NCI-H460 (cell line): Measurements from ENCODE around the gene SLC30A9. TPM values are rescaled to one million over a fixed set of nuclear protein-coding genes. Genes with fewer than 3 reads are reported as not detected.

Experiments
- DNase-seq: peaks from one replicate; pipeline ENCODE4 v3.0.0-alpha.2; 2016; ENCODE audit warnings: low read depth; ENCODE audit errors: extremely low read depth
- total RNA-seq: library from RNA; depleted of rRNA; stranded (reverse); fragments of >200 nt; shearing (Covaris generic); gene quantifications from 2 replicates; pipeline ENCODE4 v1.2.3, GENCODE V29; 2014

SLC30A9 gene
- total RNA-seq, 1 experiment from 2014 or later = 52.6 TPM

GRCh38 chr4:41998019-41998418 lies 7.7 kb downstream of the SLC30A9 start:
- DNase-seq = no peak

- DNase-seq = no peak
Measured at GRCh38 chr4:41999321-41999720, 9.0 kb downstream of the SLC30A9 start.

DNA sequence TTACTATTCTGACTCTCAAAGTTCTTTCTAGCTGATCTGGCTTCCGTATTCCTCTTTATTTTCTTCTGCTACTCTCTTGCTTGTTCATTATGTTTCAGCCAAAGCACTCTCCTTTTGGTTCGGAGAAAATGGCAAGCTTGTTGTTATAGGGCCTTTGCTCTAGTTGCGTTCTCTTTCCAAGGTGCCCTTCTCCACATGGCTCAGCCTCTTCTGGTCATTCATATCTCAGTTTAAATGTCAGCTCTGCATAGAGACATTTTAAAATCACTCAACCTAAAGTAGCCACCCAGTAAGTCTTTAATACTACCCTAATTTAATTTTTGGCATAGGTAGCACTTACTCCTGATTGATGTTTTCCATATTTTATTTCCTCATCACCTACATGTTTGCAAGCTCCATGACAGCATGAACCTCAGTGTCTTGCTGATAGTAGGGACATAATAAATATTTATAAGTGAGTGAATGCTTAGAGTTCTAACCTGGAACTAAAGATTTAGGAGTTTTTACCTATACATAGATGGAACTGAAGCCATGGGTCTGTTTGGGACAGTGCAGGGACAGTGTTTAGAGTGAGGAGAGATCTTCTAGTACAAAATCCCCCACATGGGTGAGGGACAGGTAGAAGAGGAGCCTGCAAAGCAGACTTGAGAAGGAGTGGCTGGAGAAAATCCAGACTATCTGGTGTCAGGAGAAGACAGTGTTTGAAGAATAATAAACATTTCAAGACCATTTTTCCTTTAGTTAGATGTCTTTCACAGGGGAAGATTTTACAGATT lies 17.9 kb downstream of the SLC30A9 start:
- no peak for DNase-seq

DNA sequence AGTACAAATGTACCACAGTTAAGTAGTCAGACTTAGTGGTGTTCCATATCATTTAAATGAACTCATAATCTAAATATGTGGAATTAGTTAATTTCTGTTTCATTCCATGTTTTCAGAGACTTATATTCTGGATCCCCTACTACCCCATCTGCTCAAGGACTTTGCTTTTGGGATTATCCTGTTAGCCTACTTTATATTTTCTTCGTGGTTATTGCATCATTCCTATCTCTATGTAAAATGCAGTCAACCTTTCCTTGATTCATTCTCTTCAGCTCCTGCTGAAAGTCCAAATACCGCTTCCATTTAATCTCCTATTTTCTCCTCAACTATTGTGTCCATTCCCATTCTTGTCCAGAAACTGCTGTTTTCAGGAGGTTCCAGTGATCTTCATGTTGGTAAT lies 25.1 kb downstream of the SLC30A9 start:
- DNase-seq = no peak

DNA sequence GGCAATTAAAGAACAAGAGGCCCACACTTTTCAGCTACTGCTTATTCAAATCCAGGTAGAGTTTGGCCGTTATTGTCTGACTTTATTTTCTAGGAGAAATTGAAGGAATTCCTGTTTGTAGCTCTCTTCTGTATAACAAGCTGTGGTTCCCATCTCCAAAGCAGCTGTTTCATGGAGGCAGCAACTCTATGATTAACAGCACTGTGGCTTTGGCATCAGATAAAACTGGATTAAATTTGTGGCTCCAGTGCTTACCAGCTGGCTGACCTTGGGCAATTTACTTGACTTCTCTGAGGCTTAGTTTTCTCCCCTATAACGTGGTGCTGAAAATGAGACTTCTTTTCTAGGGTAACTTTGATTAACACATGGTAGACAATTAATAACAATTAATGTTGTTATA lies 28.1 kb downstream of the SLC30A9 start:
- no peak for DNase-seq

- DNase-seq = peak; percentile 42
Measured at GRCh38 chr4:42048394-42048793, 58.1 kb downstream of the SLC30A9 start.

DNA sequence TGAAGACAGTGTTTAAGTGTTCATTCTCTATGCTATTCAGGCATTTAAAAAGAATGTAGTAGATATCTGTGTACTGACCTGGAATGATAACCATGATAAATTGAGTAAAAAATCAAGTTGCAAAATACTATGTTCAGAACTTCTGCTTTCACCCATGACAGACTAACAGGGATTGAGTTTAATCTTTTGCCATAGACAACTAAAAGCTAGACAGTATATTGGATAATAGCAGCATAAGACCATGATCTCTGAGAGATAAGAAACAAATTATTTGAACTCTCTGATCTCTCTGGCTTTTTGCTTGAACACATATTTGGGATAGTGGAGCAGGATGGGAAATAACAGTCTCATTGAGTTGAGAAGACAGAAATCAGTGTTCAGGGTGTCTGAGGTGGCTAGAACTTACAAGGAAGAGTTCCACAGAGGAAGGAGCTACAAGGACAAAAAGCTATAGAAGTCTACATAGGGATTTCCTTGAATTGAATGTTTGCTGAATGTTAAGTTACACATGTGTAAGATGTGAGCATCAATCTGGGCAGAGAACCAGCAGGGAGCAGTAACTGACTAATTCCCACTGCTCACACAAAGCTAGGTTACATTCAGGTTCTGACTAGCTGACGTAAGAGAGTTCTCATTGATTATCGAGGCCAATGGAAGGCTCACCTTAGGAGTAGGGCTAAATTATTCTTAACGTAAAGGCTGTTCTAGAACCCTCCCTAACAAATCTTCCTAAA lies 60.4 kb downstream of the SLC30A9 start:
- DNase-seq = no peak

- DNase-seq = no peak
Measured at GRCh38 chr4:42066402-42066801, 76.1 kb downstream of the SLC30A9 start.

DNA sequence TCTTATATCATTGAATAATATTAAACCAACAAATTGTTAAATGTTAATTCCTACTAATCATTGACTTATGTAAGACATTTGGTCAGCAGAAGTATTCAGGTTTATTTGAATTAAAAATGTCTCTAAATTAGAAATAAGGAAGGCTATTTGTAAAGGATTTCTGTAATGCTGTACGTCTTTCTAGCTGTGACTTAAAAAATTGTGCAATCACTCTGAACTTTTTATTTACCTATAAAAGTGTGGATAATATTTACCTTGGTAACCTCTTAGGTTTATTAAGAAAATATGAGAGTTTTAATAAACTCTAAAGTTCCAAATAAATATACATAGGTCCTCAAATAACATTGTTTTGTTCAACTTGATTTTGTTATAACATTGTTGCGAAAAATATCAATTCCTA lies 76.9 kb downstream of the SLC30A9 start:
- DNase-seq = no peak

DNA sequence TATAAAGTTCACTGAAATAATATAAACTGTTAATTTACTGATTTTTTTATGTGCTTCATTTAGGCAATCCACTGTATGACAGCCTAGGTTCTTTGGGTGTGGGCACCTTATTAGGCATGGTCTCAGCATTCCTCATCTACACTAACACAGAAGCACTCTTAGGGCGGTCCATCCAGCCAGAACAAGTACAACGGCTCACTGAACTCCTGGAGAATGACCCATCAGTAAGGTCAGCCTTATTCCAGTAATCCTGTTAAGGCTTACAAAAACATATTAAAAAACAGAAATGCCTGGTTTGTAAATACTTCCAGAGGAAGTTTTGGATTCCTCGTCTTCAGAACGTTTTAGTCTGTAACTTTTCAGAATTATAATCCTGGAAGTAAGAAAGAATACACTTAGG lies 80.1 kb downstream of the SLC30A9 start:
- DNase-seq = no peak

GRCh38 chr4:42074294-42074693 lies 84.0 kb downstream of the SLC30A9 start:
- no peak for DNase-seq

GRCh38 chr4:42078184-42078801 lies 88.0 kb downstream of the SLC30A9 start:
- DNase-seq = no peak

GRCh38 chr4:42080306-42080705 lies 90.0 kb downstream of the SLC30A9 start:
- no peak for DNase-seq

GRCh38 chr4:42083816-42084215 lies 93.5 kb downstream of the SLC30A9 start:
- no peak for DNase-seq

GRCh38 chr4:42088386-42088785 lies 98.1 kb downstream of the SLC30A9 start:
- DNase-seq = no peak

GRCh38 chr4:42101446-42101975 lies 111.2 kb downstream of the SLC30A9 start:
- no peak for DNase-seq

- no peak for DNase-seq
Measured at GRCh38 chr4:42104521-42104920, 114.2 kb downstream of the SLC30A9 start.

DNA sequence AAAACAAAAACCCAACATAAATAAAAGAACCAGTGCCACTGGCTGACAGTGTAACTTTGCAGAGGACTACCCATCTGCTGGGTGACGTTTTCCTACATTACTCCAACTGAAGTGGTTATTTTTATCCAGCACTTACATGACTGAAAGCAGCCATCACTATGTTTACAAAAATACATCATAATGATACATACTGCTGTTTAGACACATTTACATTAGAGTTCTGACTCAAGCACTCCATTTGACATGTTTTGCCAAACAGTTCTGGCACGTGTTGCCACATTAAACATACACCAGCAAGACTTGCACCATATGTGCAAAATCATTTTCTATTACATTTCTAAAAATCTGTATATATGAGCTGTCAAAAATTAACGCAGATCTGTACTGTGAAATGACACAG lies 122.5 kb downstream of the SLC30A9 start:
- DNase-seq = no peak

DNA sequence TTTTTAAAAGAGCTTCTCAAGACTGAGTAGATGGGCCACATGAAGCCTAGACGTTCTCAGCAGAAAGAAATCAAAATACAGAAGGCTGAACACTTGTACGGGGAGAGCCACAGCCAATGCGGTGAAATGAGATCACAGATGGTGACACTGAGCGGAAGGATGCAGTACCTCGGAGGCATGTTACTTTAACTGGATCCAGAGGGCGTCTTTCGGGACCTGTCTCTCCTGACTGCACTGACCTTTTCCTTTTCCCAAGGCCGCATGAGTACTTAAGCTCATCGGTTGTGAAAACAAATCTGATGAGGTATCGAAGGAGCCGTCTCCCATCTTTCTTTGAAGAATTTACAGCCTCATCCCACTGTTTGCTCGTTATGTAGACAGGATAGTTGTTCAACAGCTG lies 129.6 kb downstream of the SLC30A9 start:
- no peak for DNase-seq

GRCh38 chr4:42122237-42122636 lies 131.9 kb downstream of the SLC30A9 start:
- no peak for DNase-seq

DNA sequence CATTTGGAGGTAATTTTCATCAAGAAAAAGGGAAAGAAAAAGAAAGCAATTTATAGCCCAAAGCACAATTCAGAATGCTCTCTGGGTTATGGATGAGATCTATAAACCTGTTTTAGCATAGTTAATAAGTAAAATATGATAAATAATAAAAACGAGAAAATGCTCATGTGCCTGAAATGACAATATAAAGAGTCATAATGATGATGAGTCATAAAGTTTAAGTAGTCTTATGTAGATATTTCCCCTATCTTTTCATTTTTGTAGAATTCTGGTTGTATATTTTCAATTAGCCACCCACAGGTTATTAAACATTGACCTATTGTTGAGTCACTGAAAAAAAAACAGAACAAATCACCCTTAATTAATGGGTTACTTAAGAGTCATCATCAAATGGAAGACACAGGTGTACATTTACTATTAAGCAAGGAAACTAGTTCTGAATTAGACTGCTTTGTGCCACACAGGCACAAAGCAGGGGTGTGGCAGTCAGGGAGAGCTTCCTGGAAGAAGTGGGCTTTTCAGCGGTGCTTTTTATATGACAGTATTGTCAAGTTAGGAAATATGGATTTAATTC lies 132.8 kb downstream of the SLC30A9 start:
- DNase-seq = no peak
